ENCODE data around the gene CYP19A1.

The CYP19A1 gene

DNA sequence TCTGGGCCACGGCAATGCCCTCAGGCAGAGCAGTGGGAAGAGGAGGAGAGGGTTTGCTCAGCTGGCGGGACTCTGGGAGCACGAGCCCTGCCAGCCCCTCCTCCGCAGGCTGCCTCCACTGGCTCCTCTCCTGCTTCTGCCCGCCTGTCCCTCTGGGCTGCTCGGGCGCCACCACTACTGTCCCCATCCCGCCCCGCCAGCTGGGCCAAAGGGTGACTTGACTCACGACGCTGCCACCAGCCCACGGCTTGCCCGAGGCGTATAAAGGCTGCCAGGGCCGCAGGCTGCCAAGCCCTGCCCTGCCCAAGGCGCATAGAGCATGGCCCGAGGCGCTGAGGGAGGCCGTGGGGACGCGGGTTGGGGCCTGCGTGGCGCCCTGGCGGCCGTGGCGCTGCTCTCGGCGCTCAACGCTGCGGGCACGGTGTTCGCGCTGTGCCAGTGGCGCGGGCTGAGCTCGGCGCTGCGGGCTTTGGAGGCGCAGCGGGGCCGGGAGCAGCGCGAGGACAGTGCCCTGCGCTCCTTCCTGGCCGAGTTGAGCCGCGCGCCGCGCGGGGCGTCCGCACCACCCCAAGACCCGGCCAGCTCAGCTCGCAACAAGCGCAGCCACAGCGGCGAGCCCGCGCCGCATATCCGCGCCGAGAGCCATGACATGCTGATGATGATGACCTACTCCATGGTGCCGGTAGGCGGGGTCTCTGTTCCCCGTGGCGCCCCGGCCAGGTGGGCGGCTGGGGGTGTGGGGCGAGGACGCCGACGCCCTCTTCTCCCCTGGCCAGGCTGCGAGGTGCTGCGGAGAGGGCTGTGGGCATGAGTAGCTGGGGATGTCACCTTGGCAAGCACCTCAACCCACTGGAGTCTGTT lies 3.2 kb upstream of the CYP19A1 start, which contains the start of gene GLDN:
Gene GLDN, plus strand, starts transcription at position 290 of the 861 bp plus-strand sequence. Its CDS starts 30 bp downstream, at position 320.
- Histone ChIP-seq H3K27ac (peak within 1 kb of the TSS; percentile 60 to 92), H3K4me3 (peak within 1 kb of the TSS; percentile 72)
- TF ChIP-seq, protein P1, sequence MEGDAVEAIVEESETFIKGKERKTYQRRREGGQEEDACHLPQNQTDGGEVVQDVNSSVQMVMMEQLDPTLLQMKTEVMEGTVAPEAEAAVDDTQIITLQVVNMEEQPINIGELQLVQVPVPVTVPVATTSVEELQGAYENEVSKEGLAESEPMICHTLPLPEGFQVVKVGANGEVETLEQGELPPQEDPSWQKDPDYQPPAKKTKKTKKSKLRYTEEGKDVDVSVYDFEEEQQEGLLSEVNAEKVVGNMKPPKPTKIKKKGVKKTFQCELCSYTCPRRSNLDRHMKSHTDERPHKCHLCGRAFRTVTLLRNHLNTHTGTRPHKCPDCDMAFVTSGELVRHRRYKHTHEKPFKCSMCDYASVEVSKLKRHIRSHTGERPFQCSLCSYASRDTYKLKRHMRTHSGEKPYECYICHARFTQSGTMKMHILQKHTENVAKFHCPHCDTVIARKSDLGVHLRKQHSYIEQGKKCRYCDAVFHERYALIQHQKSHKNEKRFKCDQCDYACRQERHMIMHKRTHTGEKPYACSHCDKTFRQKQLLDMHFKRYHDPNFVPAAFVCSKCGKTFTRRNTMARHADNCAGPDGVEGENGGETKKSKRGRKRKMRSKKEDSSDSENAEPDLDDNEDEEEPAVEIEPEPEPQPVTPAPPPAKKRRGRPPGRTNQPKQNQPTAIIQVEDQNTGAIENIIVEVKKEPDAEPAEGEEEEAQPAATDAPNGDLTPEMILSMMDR (IDR thresholded peaks at IDR 0.05), result no peak
- DNase-seq (ENCODE audit: low spot score), result peak; percentile 90

DNA sequence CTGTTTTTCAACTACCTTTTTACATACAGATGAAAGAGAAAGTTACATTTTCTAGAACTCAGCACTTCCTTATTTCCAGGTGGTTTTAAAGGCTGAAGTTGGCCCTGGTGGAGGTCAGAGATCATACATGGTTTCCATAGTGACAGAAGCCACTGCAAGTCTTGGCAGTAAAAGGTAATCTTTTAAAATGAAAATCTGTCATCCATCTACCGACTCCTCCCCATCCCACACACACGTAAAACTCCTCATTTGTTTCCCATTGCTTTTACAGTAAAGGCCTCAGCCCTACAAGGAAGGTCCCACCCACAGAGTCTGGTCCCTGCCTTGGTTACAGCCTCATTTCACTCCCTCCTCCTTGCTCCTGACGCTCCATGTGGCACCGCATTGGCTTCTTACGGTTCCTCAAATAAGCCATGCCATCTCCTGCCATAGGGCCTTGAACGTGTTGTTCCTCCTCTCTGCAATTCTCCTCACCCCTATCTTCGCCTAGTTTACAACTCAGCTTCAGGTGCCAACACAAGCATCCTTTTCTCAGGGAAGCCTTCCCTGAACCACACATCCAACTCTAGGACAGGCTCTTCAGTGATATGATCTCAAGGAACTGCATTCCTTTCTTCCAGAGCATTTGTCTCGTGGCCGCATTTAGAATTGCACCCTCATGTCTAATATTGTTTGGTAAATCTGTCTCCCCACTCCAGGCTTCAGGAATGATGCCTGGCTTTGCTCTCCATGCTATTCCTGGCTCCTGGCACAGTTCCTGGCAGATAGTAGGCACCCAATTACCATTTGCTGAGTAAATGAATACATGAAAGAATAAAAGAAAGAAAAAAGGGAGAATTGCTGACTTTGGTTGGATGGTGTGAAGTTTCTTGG lies 2.6 kb downstream of the CYP19A1 start:
- DNase-seq (ENCODE audit: low spot score), result no peak
- TF ChIP-seq, protein P1 (IDR thresholded peaks at IDR 0.05), result no peak
- no peak overlapping the region for H3K4me3 ChIP-seq
- H3K27ac ChIP-seq, result peak overlapping the region; percentile 33 to 54

DNA sequence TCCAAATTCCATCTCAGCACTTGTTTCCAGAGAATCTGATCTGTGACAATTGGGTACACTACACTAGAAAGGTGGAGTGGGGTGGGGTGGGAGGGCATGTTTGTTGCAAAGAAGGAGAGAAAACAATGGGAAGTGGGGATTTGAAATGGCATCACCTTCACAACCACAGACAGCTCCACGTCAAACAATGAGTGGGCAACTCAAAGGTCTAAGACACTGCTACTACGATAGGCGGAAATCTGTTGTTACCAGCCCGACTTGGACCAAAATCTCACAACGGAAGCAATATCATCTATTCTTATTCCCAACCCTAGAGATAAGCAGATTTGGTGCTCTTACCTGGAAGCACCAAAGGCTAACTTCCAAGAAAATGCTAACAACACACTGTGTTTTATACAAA lies 3.3 kb downstream of the CYP19A1 start:
- TF ChIP-seq, protein P1 (IDR thresholded peaks at IDR 0.05), result no peak
- DNase-seq (ENCODE audit: low spot score), result no peak
- Histone ChIP-seq H3K4me3 (no peak overlapping the region), H3K27ac (peak overlapping the region in 1 of 2 donors; percentile 54)

DNA sequence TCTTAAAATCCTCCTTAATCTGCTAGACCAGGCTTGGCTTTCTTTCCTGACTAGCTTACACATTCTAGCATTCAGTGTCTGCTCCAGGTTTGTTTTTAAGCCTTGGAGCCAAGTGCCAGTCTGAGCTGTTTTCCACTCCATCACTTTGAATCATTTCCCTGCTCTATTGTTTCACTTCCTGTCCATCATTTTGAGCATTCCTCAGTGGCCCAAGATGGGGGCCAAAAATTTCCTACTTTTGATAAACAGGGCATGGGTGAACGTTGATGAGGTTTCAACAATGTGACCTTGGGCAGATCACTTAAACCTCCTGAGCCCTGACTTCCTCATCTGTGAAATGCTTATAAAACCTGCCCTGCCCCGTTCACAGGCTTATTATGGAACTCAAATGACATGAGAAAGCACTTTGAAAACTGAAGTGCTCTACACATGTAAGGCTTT lies 4.4 kb downstream of the CYP19A1 start:
- DNase-seq (ENCODE audit: low spot score), result no peak
- Histone ChIP-seq H3K4me3 (no peak overlapping the region), H3K27ac (no peak overlapping the region)
- TF ChIP-seq, protein P1 (IDR thresholded peaks at IDR 0.05), result no peak

DNA sequence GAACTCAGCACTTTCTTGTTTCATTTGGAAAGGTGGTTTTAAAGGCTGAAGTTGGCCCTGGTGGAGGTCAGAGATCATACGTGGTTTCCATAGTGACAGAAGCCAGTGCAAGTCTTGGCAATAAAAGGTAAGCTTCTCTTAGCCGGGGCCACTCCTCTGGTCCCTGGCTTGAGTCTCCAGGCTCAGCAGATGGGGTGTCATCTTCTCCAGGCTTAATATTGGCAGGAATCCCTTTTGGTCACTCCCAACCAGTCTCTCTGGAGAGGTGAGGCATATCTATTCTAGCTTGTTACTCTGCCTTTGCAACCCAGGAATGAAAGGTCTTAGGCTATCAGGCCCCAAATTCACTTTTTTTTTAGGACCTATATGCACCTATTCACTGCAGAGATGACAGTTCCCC lies 4.8 kb downstream of the CYP19A1 start:
- DNase-seq (ENCODE audit: low spot score), result no peak
- Histone ChIP-seq H3K4me3 (no peak overlapping the region), H3K27ac (no peak overlapping the region)
- TF ChIP-seq, protein P1 (IDR thresholded peaks at IDR 0.05), result no peak

DNA sequence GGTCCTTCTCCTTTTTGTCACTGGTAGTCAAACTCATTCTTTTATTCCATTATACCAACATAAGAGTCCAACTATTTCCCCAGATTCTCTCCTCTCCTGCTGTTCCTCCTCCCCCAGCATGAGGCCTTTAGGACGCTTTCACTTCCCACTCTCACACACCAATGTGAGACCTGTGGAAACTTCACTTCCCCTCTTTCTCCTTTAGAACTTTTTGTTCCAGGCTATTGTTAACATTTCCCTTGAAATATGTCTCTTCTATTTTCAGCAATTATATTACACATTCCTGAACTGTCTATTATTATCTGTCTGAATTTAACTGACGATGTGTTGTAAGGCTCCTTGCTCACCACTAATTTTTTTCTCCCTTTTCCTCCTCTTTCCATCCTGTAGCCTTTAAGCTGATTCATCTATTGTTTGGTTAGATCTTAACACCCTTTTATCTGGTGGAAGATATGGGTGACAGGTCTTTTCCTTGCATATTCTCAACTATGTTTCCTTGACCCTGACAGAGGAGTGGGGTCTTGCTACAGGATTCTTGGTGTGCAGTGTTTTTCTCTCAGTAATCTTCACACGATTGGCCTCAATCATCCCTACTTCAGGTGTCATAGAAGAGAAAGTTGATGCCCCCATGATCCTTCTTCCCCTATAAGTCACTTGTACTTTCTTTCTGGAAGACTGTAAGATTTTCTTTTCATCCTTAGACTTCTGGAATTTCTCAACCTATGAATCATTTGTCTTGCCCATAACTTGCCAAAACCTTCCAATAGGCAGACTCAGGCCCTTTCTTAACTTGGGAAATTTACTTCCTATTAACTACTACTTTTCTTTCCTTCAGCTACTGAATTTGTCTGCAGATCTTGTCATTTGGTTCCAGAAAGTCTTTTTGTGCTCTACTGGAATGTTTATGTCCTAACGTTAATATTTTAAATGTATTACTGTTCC lies 5.9 kb downstream of the CYP19A1 start:
- DNase-seq (ENCODE audit: low spot score), result no peak
- H3K4me3 ChIP-seq, result no peak overlapping the region
- TF ChIP-seq, protein P1 (IDR thresholded peaks at IDR 0.05), result no peak
- H3K27ac ChIP-seq, result peak overlapping the region in 1 of 2 donors; percentile 57

All from coronary artery (tissue), 2 donors.